ENCODE results near the gene TOR3A. TPM values are rescaled to one million over a fixed set of nuclear protein-coding genes. Genes with fewer than 3 reads are reported as not detected.
A peak's percentile ranks its signal among the peaks of the same experiment; 100 is the strongest.

TOR3A gene
- polyA plus RNA-seq, 1 of the 3 experiments (the other 2 are of a cell fraction), result 29.9 TPM

DNA sequence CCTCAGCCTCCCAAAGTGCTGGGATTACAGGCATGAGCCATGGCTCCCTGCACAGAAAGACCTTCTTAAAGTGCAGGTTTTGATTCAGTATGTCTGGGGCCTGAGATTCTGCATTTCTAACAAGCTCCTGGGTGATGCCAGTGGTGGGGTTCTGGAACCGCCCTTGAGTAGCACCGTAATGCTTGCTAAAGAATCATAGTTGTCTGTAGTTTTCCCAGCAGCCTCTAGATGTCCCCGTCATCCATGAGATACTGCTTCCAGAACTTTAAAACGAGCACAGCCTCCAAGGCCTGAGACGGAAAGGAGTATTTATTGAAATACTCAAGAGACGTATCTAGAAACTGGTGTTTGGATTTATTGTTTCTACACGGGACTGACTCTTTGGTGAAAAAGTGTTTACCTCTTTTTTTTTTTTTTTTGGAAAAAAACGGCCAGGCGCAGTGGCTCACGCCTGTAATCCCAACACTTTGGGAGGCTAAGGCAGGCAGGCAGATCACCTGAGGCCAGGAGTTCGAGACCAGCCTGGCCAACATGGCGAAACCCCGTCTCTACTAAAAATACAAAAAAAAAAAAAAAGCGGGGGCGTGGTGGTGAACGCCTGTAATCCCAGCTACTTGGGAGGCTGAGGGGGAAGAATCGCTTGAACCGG, 2.6 kb upstream of the TOR3A start:
- WGBS (ENCODE audit: low lambda C conversion rate), result 62% methylated on average over 18 of the region's 18 CpGs
- Histone ChIP-seq H3K27ac (ENCODE audit: low read depth in 2 of 2, low read length in 1 of 2) (no peak overlapping the region), H3K4me1 (ENCODE audit: control insufficient read depth in 1 of 2, insufficient read depth in 2 of 2, low read depth in 1 of 2, low read length in 1 of 2) (peaks cover 0 to 13% of the 10 kb centered on the region in 2 experiments; a peak in 1 of 4 replicates), H3K9ac (no peak overlapping the region), H3K4me2 (no peak overlapping the region), H3K36me3 (replicated peaks in 1 of 2; ENCODE audit: control insufficient read depth in 1 of 2, insufficient read depth in 2 of 2, low read length in 1 of 2) (peaks cover 0 to 2% of the 10 kb centered on the region in 2 experiments), H3K9me3 (no peaks in the 10 kb centered on the region), H3F3A (replicated peaks; ENCODE audit: insufficient read depth) (no peaks in the 10 kb centered on the region), H3K79me2 (ENCODE audit: insufficient read depth) (peaks cover 18% of the 10 kb centered on the region), H3K27me3 (ENCODE audit: insufficient read depth) (no peaks in the 10 kb centered on the region), H4K20me1 (ENCODE audit: insufficient read depth) (no peaks in the 10 kb centered on the region), H3K4me3 (ENCODE audit: low read depth in 2 of 2, low read length in 1 of 2) (no peak overlapping the region), H2AFZ (ENCODE audit: low read depth) (no peak overlapping the region), H3K9me2 (no peaks in the 10 kb centered on the region)
- ChIA-PET POLR2A (interaction anchor here (1.1 kb wide), 1 partner anchor 214 kb away, joined by 4 read pairs; the partner anchor contains the start of gene SOAT1), CTCF (interaction anchor here (0.6 to 8.0 kb wide), 31 partner anchors 8 to 546 kb away, joined by 3 to 63 read pairs (median 4); partner anchors contain the start of gene AXDND1)
- DNase-seq, result peak; percentile 69
- no peak for TF ChIP-seq RFX5 (IDR thresholded peaks at IDR 0.05; ENCODE audit: low read length)
- no peak for TF ChIP-seq NFIC (IDR thresholded peaks at IDR 0.05; ENCODE audit: borderline replicate concordance)
- TF ChIP-seq NRF1 (IDR thresholded peaks at IDR 0.05; ENCODE audit: low read depth, low read length), result no peak
- TF ChIP-seq, protein P1, sequence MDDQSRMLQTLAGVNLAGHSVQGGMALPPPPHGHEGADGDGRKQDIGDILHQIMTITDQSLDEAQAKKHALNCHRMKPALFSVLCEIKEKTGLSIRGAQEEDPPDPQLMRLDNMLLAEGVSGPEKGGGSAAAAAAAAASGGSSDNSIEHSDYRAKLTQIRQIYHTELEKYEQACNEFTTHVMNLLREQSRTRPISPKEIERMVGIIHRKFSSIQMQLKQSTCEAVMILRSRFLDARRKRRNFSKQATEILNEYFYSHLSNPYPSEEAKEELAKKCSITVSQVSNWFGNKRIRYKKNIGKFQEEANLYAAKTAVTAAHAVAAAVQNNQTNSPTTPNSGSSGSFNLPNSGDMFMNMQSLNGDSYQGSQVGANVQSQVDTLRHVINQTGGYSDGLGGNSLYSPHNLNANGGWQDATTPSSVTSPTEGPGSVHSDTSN (IDR thresholded peaks at IDR 0.05), result no peak
- TF ChIP-seq, protein P2, sequence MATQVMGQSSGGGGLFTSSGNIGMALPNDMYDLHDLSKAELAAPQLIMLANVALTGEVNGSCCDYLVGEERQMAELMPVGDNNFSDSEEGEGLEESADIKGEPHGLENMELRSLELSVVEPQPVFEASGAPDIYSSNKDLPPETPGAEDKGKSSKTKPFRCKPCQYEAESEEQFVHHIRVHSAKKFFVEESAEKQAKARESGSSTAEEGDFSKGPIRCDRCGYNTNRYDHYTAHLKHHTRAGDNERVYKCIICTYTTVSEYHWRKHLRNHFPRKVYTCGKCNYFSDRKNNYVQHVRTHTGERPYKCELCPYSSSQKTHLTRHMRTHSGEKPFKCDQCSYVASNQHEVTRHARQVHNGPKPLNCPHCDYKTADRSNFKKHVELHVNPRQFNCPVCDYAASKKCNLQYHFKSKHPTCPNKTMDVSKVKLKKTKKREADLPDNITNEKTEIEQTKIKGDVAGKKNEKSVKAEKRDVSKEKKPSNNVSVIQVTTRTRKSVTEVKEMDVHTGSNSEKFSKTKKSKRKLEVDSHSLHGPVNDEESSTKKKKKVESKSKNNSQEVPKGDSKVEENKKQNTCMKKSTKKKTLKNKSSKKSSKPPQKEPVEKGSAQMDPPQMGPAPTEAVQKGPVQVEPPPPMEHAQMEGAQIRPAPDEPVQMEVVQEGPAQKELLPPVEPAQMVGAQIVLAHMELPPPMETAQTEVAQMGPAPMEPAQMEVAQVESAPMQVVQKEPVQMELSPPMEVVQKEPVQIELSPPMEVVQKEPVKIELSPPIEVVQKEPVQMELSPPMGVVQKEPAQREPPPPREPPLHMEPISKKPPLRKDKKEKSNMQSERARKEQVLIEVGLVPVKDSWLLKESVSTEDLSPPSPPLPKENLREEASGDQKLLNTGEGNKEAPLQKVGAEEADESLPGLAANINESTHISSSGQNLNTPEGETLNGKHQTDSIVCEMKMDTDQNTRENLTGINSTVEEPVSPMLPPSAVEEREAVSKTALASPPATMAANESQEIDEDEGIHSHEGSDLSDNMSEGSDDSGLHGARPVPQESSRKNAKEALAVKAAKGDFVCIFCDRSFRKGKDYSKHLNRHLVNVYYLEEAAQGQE (IDR thresholded peaks at IDR 0.05; ENCODE audit: low read depth, low read length), result no peak
- TF ChIP-seq, protein P3, sequence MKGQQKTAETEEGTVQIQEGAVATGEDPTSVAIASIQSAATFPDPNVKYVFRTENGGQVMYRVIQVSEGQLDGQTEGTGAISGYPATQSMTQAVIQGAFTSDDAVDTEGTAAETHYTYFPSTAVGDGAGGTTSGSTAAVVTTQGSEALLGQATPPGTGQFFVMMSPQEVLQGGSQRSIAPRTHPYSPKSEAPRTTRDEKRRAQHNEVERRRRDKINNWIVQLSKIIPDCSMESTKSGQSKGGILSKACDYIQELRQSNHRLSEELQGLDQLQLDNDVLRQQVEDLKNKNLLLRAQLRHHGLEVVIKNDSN (IDR thresholded peaks at IDR 0.05; ENCODE audit: borderline replicate concordance, low read depth), result no peak
- TF ChIP-seq RXRA (IDR thresholded peaks at IDR 0.05; ENCODE audit: borderline replicate concordance, low read depth), result no peak
- peak; percentile 86 for TF ChIP-seq SMC3 (IDR thresholded peaks at IDR 0.05; ENCODE audit: low read depth, low read length)
- TF ChIP-seq GATA2 (CRISPR knock-in tag; IDR thresholded peaks at IDR 0.05), result no peak
- TF ChIP-seq YY1 (IDR thresholded peaks at IDR 0.05; ENCODE audit: low read depth), result no peak
- TF ChIP-seq TCF12 (IDR thresholded peaks at IDR 0.05), result no peak
- peak; percentile 94 for TF ChIP-seq RAD21 (IDR thresholded peaks at IDR 0.05; ENCODE audit: low read length)
- TF ChIP-seq FOXJ3 (CRISPR knock-in tag; IDR thresholded peaks at IDR 0.05), result no peak
- TF ChIP-seq, protein P4, sequence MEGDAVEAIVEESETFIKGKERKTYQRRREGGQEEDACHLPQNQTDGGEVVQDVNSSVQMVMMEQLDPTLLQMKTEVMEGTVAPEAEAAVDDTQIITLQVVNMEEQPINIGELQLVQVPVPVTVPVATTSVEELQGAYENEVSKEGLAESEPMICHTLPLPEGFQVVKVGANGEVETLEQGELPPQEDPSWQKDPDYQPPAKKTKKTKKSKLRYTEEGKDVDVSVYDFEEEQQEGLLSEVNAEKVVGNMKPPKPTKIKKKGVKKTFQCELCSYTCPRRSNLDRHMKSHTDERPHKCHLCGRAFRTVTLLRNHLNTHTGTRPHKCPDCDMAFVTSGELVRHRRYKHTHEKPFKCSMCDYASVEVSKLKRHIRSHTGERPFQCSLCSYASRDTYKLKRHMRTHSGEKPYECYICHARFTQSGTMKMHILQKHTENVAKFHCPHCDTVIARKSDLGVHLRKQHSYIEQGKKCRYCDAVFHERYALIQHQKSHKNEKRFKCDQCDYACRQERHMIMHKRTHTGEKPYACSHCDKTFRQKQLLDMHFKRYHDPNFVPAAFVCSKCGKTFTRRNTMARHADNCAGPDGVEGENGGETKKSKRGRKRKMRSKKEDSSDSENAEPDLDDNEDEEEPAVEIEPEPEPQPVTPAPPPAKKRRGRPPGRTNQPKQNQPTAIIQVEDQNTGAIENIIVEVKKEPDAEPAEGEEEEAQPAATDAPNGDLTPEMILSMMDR (IDR thresholded peaks at IDR 0.05), result peak; percentile 81
- TF ChIP-seq MEF2A (IDR thresholded peaks at IDR 0.05; ENCODE audit: borderline replicate concordance, low read depth), result no peak
- TF ChIP-seq POLR2AphosphoS5 (IDR thresholded peaks at IDR 0.05; ENCODE audit: low read depth, low read length), result no peak
- TF ChIP-seq GABPA (IDR thresholded peaks at IDR 0.05; ENCODE audit: low read depth), result no peak
- TF ChIP-seq EP300 (IDR thresholded peaks at IDR 0.05; ENCODE audit: borderline replicate concordance in 1 of 2, low read depth in 1 of 2, low read length in 1 of 2), result no peak
- TF ChIP-seq, protein P5, sequence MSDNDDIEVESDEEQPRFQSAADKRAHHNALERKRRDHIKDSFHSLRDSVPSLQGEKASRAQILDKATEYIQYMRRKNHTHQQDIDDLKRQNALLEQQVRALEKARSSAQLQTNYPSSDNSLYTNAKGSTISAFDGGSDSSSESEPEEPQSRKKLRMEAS (IDR thresholded peaks at IDR 0.05; ENCODE audit: low read depth), result no peak
- TF ChIP-seq, protein P6, sequence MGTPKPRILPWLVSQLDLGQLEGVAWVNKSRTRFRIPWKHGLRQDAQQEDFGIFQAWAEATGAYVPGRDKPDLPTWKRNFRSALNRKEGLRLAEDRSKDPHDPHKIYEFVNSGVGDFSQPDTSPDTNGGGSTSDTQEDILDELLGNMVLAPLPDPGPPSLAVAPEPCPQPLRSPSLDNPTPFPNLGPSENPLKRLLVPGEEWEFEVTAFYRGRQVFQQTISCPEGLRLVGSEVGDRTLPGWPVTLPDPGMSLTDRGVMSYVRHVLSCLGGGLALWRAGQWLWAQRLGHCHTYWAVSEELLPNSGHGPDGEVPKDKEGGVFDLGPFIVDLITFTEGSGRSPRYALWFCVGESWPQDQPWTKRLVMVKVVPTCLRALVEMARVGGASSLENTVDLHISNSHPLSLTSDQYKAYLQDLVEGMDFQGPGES (IDR thresholded peaks at IDR 0.05; ENCODE audit: low read depth, low read length), result no peak
- TF ChIP-seq MXI1 (IDR thresholded peaks at IDR 0.05; ENCODE audit: low read depth, low read length), result 0 out of 2 replicates have a peak, but pooled peaks have one; percentile 24
- no peak for TF ChIP-seq RCOR1 (IDR thresholded peaks at IDR 0.05; ENCODE audit: low read length)
- TF ChIP-seq CHD2 (IDR thresholded peaks at IDR 0.05; ENCODE audit: low read length, partially characterized antibody), result no peak
- no peak for TF ChIP-seq FOXM1 (IDR thresholded peaks at IDR 0.05; ENCODE audit: low read depth)
- no peak for TF ChIP-seq SIN3A (IDR thresholded peaks at IDR 0.05; ENCODE audit: borderline replicate concordance, low read depth, low read length)
